Smooth muscle cell (in vitro differentiated cells): ENCODE results near the gene MATK. TPM values are rescaled to one million over a fixed set of nuclear protein-coding genes. Genes with fewer than 3 reads are reported as not detected.
"Not testable (repeated sequence)": the region's sequence is repeated elsewhere in the genome, so short reads cannot be mapped to it uniquely, and the experiment has no call there.

Experiments used
- DNase-seq: peaks from one replicate; lab custom pipeline; 2025; ENCODE audit not compliant: unreplicated experiment; lab: John Stamatoyannopoulos, UW
- H2AFZ ChIP-seq: fragments of 200-600 bp; sonication (generic); 2 replicates; pipeline ENCODE4 v1.6.0; 2016; ENCODE audit warnings: antibody characterized with exemption, low read depth, mild to moderate bottlenecking
- H3F3A ChIP-seq: fragments of 200-600 bp; sonication (generic); 2 replicates; pipeline ENCODE4 v1.6.0; 2017; ENCODE audit warnings: antibody characterized with exemption, low read depth
- H3K27ac ChIP-seq: fragments of 200-600 bp; sonication (generic); 2 replicates; pipeline ENCODE4 v1.5.1; 2016; ENCODE audit warnings: low read depth, mild to moderate bottlenecking
- H3K27me3 ChIP-seq: fragments of 200-600 bp; sonication (generic); 2 replicates; pipeline ENCODE4 v1.6.1; 2016; ENCODE audit warnings: low read depth, mild to moderate bottlenecking
- H3K36me3 ChIP-seq: fragments of 200-600 bp; sonication (generic); 2 replicates; pipeline ENCODE4 v1.5.1; 2016; ENCODE audit warnings: low read depth
- H3K4me1 ChIP-seq: fragments of 200-600 bp; sonication (generic); 2 replicates; pipeline ENCODE4 v1.5.1; 2016; ENCODE audit warnings: low read depth
- H3K4me2 ChIP-seq: fragments of 200-600 bp; sonication (generic); 2 replicates; pipeline ENCODE4 v1.6.0; 2016; ENCODE audit warnings: mild to moderate bottlenecking
- H3K4me3 ChIP-seq: fragments of 200-600 bp; sonication (generic); 2 replicates; pipeline ENCODE4 v1.5.1; 2016; ENCODE audit warnings: mild to moderate bottlenecking
- H3K79me2 ChIP-seq: fragments of 200-600 bp; sonication (generic); 2 replicates; pipeline ENCODE4 v1.6.0; 2016; ENCODE audit warnings: low read depth, mild to moderate bottlenecking
- H3K9ac ChIP-seq: fragments of 200-600 bp; sonication (generic); 2 replicates; pipeline ENCODE4 v1.6.0; 2016; ENCODE audit warnings: low read depth
- H3K9me3 ChIP-seq: fragments of 200-600 bp; sonication (generic); replicated peaks from 2 replicates; pipeline ENCODE4 v1.5.1; 2016; ENCODE audit warnings: low read depth
- H4K20me1 ChIP-seq: fragments of 200-600 bp; sonication (generic); 2 replicates; pipeline ENCODE4 v1.6.0; 2016; ENCODE audit warnings: low read depth
- CTCF ChIP-seq: fragments of 200-600 bp; sonication (generic); IDR thresholded peaks from 2 replicates; pipeline ENCODE4 v1.5.1; 2017; ENCODE audit warnings: borderline replicate concordance, mild to moderate bottlenecking, antibody characterized with exemption; ENCODE audit not compliant: insufficient read depth, poor library complexity, severe bottlenecking
- WGBS: methylation state at CpG from one replicate; pipeline ENCODE4 v1.1.7; 2016; ENCODE audit warnings: low lambda C conversion rate; 5-methylcytosine and 5-hydroxymethylcytosine counted together
- polyA plus RNA-seq: library from polyadenylated mRNA; unstranded; fragments of >200 nt; fragmentation: Nextera tagmentation; extraction: Ambion mirVana; gene quantifications from 2 replicates; pipeline ENCODE4 v1.2.1, GENCODE V29; 2016
- total RNA-seq: library from RNA; depleted of rRNA; stranded (reverse); fragments of >200 nt; gene quantifications from 2 replicates; pipeline ENCODE4 v1.2.3, GENCODE V29; 2014

Gene MATK
- total and polyA plus RNA-seq, 2 experiments from 2014 or later = not detected

GRCh38 chr19:3768015-3768747 is 18.0 kb downstream of the MATK start:
- no peak overlapping the region for H3K4me3 ChIP-seq
- H3K4me1 ChIP-seq = no peaks in the 10 kb centered on the region
- no peaks in the 10 kb centered on the region for H3F3A ChIP-seq
- H3K4me2 ChIP-seq = no peak overlapping the region
- WGBS = 92% methylated on average over 21 of the region's 25 CpGs
- no peak for TF ChIP-seq CTCF
- no peaks in the 10 kb centered on the region for H4K20me1 ChIP-seq
- no peak overlapping the region for H3K9ac ChIP-seq
- H2AFZ ChIP-seq = no peak overlapping the region
- DNase-seq = no peak
- no peak overlapping the region for H3K27ac ChIP-seq
- H3K9me3 ChIP-seq = no peaks in the 10 kb centered on the region
- H3K36me3 ChIP-seq = no peaks in the 10 kb centered on the region
- H3K27me3 ChIP-seq = no peaks in the 10 kb centered on the region
- H3K79me2 ChIP-seq = peaks cover 4% of the 10 kb centered on the region

GRCh38 chr19:3767050-3767449 is 19.1 kb downstream of the MATK start:
- Histone ChIP-seq H3K36me3 (no peaks in the 10 kb centered on the region), H3K9ac (no peak overlapping the region), H3K9me3 (no peaks in the 10 kb centered on the region), H3K4me1 (no peaks in the 10 kb centered on the region), H3K4me2 (no peak overlapping the region), H2AFZ (no peak overlapping the region), H3K79me2 (peaks cover 5% of the 10 kb centered on the region), H3K27ac (no peak overlapping the region), H3F3A (peaks cover 3% of the 10 kb centered on the region), H3K27me3 (no peaks in the 10 kb centered on the region), H4K20me1 (no peaks in the 10 kb centered on the region), H3K4me3 (no peak overlapping the region)
- WGBS = 96% methylated on average over 23 of the region's 23 CpGs
- DNase-seq = no peak
- TF ChIP-seq CTCF = no peak

- H3K27me3 ChIP-seq = no peaks in the 10 kb centered on the region
- H3K4me1 ChIP-seq = no peaks in the 10 kb centered on the region
- no peak overlapping the region for H3K4me2 ChIP-seq
- DNase-seq = no peak
- no peak overlapping the region for H3K4me3 ChIP-seq
- no peaks in the 10 kb centered on the region for H3K36me3 ChIP-seq
- H3K27ac ChIP-seq = no peak overlapping the region
- peaks cover 5% of the 10 kb centered on the region for H3K79me2 ChIP-seq
- no peak for TF ChIP-seq CTCF
- H3F3A ChIP-seq = peaks cover 6% of the 10 kb centered on the region
- H4K20me1 ChIP-seq = no peaks in the 10 kb centered on the region
- no peak overlapping the region for H2AFZ ChIP-seq
- no peak overlapping the region for H3K9ac ChIP-seq
- H3K9me3 ChIP-seq = no peaks in the 10 kb centered on the region
- 94% methylated on average over 7 of the region's 7 CpGs for WGBS
Observed at GRCh38 chr19:3766520-3766919, 19.7 kb downstream of the MATK start.

- not testable (repeated sequence) for H3K36me3 ChIP-seq, H3K4me2 ChIP-seq, H3K27me3 ChIP-seq, H2AFZ ChIP-seq, H3K27ac ChIP-seq, H3K4me3 ChIP-seq, H3K9me3 ChIP-seq, H3F3A ChIP-seq, H3K9ac ChIP-seq, DNase-seq, H3K4me1 ChIP-seq, H4K20me1 ChIP-seq
- peaks cover 11% of the 10 kb centered on the region for H3K79me2 ChIP-seq
- WGBS = 96% methylated on average over 5 of the region's 5 CpGs
Observed at GRCh38 chr19:3765757-3766156, 20.4 kb downstream of the MATK start.
